NOMO-1 (cell line): ENCODE measurements around the gene PCOLCE2.
"Not testable (repeated sequence)": the region's sequence is repeated elsewhere in the genome, so short reads cannot be mapped to it uniquely, and the experiment has no call there.

Source experiments
- DNase-seq, 2 experiments: peaks; one replicate each; lab custom pipeline; 2025; ENCODE audit not compliant: unreplicated experiment in 2 of 2; lab: John Stamatoyannopoulos, UW

PCOLCE2 gene

GRCh38 chr3:142902356-142902755 is 13.5 kb upstream of the PCOLCE2 start:
- no peak for DNase-seq

- no peak for DNase-seq
Measured at GRCh38 chr3:142898346-142899213, 9.7 kb upstream of the PCOLCE2 start.

- DNase-seq, result no peak
Measured at GRCh38 chr3:142897807-142898206, 8.9 kb upstream of the PCOLCE2 start.

GRCh38 chr3:142896996-142897395 is 8.1 kb upstream of the PCOLCE2 start:
- DNase-seq, result no peak

GRCh38 chr3:142896201-142896755 is 7.4 kb upstream of the PCOLCE2 start:
- no peak for DNase-seq

- DNase-seq, result no peak
Measured at GRCh38 chr3:142894493-142894892, 5.6 kb upstream of the PCOLCE2 start.

- no peak for DNase-seq
Measured at GRCh38 chr3:142892714-142893113, 3.8 kb upstream of the PCOLCE2 start.

- no peak for DNase-seq
Measured at GRCh38 chr3:142890592-142890991, 1.7 kb upstream of the PCOLCE2 start.

GRCh38 chr3:142889212-142890014 is 530 bp upstream of the PCOLCE2 start:
- no peak for DNase-seq

GRCh38 chr3:142888099-142888480 is 793 bp downstream of the PCOLCE2 start:
- DNase-seq, result peak in 1 of 2 experiments; percentile 41

GRCh38 chr3:142886940-142887339 is 1.9 kb downstream of the PCOLCE2 start:
- DNase-seq, result peak in 1 of 2 experiments; percentile 49

GRCh38 chr3:142886021-142886420 is 2.9 kb downstream of the PCOLCE2 start:
- DNase-seq, result no peak

- DNase-seq, result peak in 1 of 2 experiments; percentile 73
Measured at GRCh38 chr3:142884531-142884930, 4.4 kb downstream of the PCOLCE2 start.

GRCh38 chr3:142883534-142883933 is 5.3 kb downstream of the PCOLCE2 start:
- DNase-seq, result not testable (repeated sequence)

- no peak for DNase-seq
Measured at GRCh38 chr3:142881445-142882224, 7.2 kb downstream of the PCOLCE2 start.

GRCh38 chr3:142878649-142879300 is 10.1 kb downstream of the PCOLCE2 start:
- DNase-seq, result peak in 1 of 2 experiments; percentile 5

GRCh38 chr3:142876417-142876816 is 12.5 kb downstream of the PCOLCE2 start:
- no peak for DNase-seq

- DNase-seq, result no peak
Measured at GRCh38 chr3:142875583-142876207, 13.2 kb downstream of the PCOLCE2 start.

GRCh38 chr3:142875099-142875498 is 13.8 kb downstream of the PCOLCE2 start:
- no peak for DNase-seq

- not testable (repeated sequence) for DNase-seq
Measured at GRCh38 chr3:142868382-142868781, 20.5 kb downstream of the PCOLCE2 start.
